Fibroblast of the aortic adventitia (primary cell): ENCODE results near the gene RBPJ. TPM values are rescaled to one million over a fixed set of nuclear protein-coding genes. Genes with fewer than 3 reads are reported as not detected.

Experiments used
- DNase-seq: peaks from one replicate; pipeline ENCODE4 v3.0.0-alpha.2; 2010; ENCODE audit warnings: low read depth
- H3K4me3 ChIP-seq: 2 replicates; pipeline ENCODE4 v1.5.1; 2011; ENCODE audit warnings: low read depth, mild to moderate bottlenecking, control low read depth, low read length, moderate library complexity
- CTCF ChIP-seq: IDR thresholded peaks from 2 replicates; pipeline ENCODE4 v1.5.1; 2011; ENCODE audit warnings: mild to moderate bottlenecking, low read length, control low read depth, inconsistent platforms; ENCODE audit not compliant: insufficient read depth
- total RNA-seq: library from RNA; depleted of rRNA; stranded (reverse); fragments of >200 nt; gene quantifications from 2 replicates; pipeline ENCODE4 v1.2.3, GENCODE V29; 2012; ENCODE audit warnings: low replicate concordance

The RBPJ gene
- total RNA-seq, 1 donor: 264 TPM

GRCh38 chr4:26452565-26453531 is 132.0 kb downstream of the RBPJ start:
- no peak for TF ChIP-seq CTCF
- DNase-seq: no peak

GRCh38 chr4:26454961-26455360 is 134.1 kb downstream of the RBPJ start:
- H3K4me3 ChIP-seq: no peak overlapping the region
- no peak for DNase-seq
- TF ChIP-seq CTCF: no peak

More at GRCh38 chr4:26452565-26453531, 132.0 kb downstream of the RBPJ start:
- H3K4me3 ChIP-seq: no peak overlapping the region

- no peak for TF ChIP-seq CTCF
- no peak for DNase-seq
- H3K4me3 ChIP-seq: no peak overlapping the region
Observed at GRCh38 chr4:26455571-26455970, 134.8 kb downstream of the RBPJ start.

- no peak for TF ChIP-seq CTCF
- no peak overlapping the region for H3K4me3 ChIP-seq
- no peak for DNase-seq
Observed at GRCh38 chr4:26457412-26457811, 136.6 kb downstream of the RBPJ start.

GRCh38 chr4:26458157-26458561 is 137.3 kb downstream of the RBPJ start:
- H3K4me3 ChIP-seq: no peak overlapping the region
- TF ChIP-seq CTCF: no peak
- DNase-seq: no peak

GRCh38 chr4:26459054-26459755 is 138.4 kb downstream of the RBPJ start:
- peak; percentile 83 for DNase-seq
- peak; percentile 68 for TF ChIP-seq CTCF
- peak overlapping the region; percentile 22 for H3K4me3 ChIP-seq
